Vagina (tissue), 2 donors: Measurements from ENCODE around the gene LINGO1.

ENCODE experiments used
- POLR2A ChIP-seq, 2 donors: fragments of 450-650 bp; IDR thresholded peaks; one replicate each; pipeline ENCODE4 v1.6.1; 2017; ENCODE audit warnings: antibody characterized with exemption in 2 of 2, mild to moderate bottlenecking in 2 of 2, moderate library complexity in 2 of 2
- TF ChIP-seq, protein P1 (sequence below), 3 experiments: fragments of 450-650 bp in 2 of 3; fragments of 200-600 bp in 1 of 3; sonication (generic) in 1 of 3; IDR thresholded peaks; one replicate each; pipeline ENCODE4 v1.5.1; 2017 to 2019; ENCODE audit warnings: antibody characterized with exemption in 3 of 3, mild to moderate bottlenecking in 2 of 3, moderate library complexity in 2 of 3

DNA sequence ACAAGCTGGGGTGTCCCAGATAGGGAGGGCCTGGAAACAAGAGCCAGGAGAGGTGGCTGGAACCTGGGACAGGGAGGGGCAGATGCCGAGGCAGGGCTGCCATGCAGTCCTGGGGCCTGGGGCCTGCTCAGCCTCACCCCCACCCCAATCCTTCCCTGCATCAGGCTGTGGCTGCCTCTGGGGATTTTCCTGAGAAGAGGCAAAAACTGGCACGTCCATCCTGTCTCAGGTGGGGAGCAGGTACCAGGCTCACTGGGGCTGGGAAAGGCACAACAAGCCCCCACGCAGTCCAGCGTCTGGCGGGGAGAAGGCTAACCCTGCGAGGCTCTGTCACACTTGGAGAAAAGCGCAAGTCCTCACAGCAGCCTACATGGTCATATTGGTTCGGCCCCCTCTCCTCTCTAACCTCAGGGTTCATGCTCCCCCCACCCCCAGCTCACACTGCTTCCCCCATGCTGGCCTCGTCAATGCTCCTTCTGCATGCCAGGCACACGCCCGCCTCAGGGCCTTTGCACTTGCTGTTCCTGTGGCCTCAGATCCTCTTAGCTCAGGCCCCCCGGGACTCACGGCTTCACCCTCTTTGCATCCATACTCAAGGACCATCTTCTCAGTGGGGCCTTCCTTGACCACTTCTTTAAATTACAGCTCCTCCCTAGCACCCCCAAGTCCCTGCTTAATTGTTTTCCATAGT, 53.1 kb downstream of the LINGO1 start:
- TF ChIP-seq, protein P1, sequence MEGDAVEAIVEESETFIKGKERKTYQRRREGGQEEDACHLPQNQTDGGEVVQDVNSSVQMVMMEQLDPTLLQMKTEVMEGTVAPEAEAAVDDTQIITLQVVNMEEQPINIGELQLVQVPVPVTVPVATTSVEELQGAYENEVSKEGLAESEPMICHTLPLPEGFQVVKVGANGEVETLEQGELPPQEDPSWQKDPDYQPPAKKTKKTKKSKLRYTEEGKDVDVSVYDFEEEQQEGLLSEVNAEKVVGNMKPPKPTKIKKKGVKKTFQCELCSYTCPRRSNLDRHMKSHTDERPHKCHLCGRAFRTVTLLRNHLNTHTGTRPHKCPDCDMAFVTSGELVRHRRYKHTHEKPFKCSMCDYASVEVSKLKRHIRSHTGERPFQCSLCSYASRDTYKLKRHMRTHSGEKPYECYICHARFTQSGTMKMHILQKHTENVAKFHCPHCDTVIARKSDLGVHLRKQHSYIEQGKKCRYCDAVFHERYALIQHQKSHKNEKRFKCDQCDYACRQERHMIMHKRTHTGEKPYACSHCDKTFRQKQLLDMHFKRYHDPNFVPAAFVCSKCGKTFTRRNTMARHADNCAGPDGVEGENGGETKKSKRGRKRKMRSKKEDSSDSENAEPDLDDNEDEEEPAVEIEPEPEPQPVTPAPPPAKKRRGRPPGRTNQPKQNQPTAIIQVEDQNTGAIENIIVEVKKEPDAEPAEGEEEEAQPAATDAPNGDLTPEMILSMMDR (IDR thresholded peaks at IDR 0.05) = no peak
- TF ChIP-seq POLR2A (IDR thresholded peaks at IDR 0.05) = no peak
